HepG2 (cell line): Measurements from ENCODE around the gene KRI1. TPM values are rescaled to one million over a fixed set of nuclear protein-coding genes. Genes with fewer than 3 reads are reported as not detected.

Experiments used
- AHR ChIP-seq: IDR thresholded peaks from 2 replicates; pipeline ENCODE4 v1.6.1; 2018; ENCODE audit warnings: missing genetic modification reagents, missing compliant biosample characterization
- CBX2 ChIP-seq, 2 experiments: fragments of 200-600 bp in 1 of 2; sonication (generic); formaldehyde crosslinking in 1 of 2; IDR thresholded peaks; 2 replicates each; pipeline versions ENCODE4 v1.7.0 to v1.8.1; 2018 to 2022; ENCODE audit warnings: low read depth in 2 of 2, low read length in 1 of 2, mild to moderate bottlenecking in 1 of 2, missing genetic modification reagents in 1 of 2
- CC2D1A ChIP-seq: sonication (generic); formaldehyde crosslinking; IDR thresholded peaks from 2 replicates; pipeline ENCODE4 v1.8.1; 2023; ENCODE audit warnings: mild to moderate bottlenecking, missing genetic modification reagents
- EHMT2 ChIP-seq: fragments of 200-600 bp; sonication (generic); IDR thresholded peaks from 2 replicates; pipeline ENCODE4 v1.7.0; 2017; ENCODE audit warnings: antibody characterized with exemption, low read depth, low read length, borderline replicate concordance
- RFX3 ChIP-seq: IDR thresholded peaks from 2 replicates; pipeline ENCODE4 v1.6.1; 2016; ENCODE audit warnings: missing biosample characterization, missing genetic modification reagents
- SIN3B ChIP-seq: fragments of 150-350 bp; IDR thresholded peaks from 2 replicates; pipeline ENCODE4 v1.6.1; 2014; ENCODE audit warnings: low read length
- SIX1 ChIP-seq: sonication (generic); formaldehyde crosslinking; IDR thresholded peaks from 2 replicates; pipeline ENCODE4 v1.4.0; 2020; ENCODE audit warnings: missing genetic modification reagents, borderline replicate concordance
- SMARCE1 ChIP-seq: fragments of 450-650 bp; IDR thresholded peaks from 2 replicates; pipeline ENCODE4 v1.6.1; 2017; ENCODE audit warnings: borderline replicate concordance
- TARDBP ChIP-seq: sonication (generic); formaldehyde crosslinking; IDR thresholded peaks from 2 replicates; pipeline ENCODE4 v1.8.0; 2022; ENCODE audit warnings: mild to moderate bottlenecking, missing genetic modification reagents
- ZNF160 ChIP-seq: sonication (generic); formaldehyde crosslinking; IDR thresholded peaks from 2 replicates; pipeline ENCODE4 v1.8.0; 2022; ENCODE audit warnings: mild to moderate bottlenecking, inconsistent platforms, missing genetic modification reagents
- ZNF570 ChIP-seq: sonication (generic); formaldehyde crosslinking; IDR thresholded peaks from 2 replicates; pipeline ENCODE4 v1.4.0; 2020; ENCODE audit warnings: mild to moderate bottlenecking, missing genetic modification reagents, borderline replicate concordance
- ZNF652 ChIP-seq: IDR thresholded peaks from 2 replicates; pipeline ENCODE4 v1.6.1; 2016; ENCODE audit warnings: low read depth, borderline replicate concordance
- polyA plus RNA-seq, 8 experiments: library from polyadenylated mRNA; depleted of rRNA in 3 of 8; stranded (reverse) in 7 of 8; unstranded in 1 of 8; fragments of >200 nt; fragmentation: Illumina TruSeq in 4 of 8; extraction: Trizol in 4 of 8; gene quantifications; 2 replicates each; pipeline versions ENCODE4 v1.2.1 to v1.2.3, GENCODE V29; 2011 to 2016; ENCODE audit warnings: low read depth in 4 of 8, missing spikeins in 1 of 8, mixed read lengths in 1 of 8; ENCODE audit not compliant: insufficient read depth in 1 of 8
- total RNA-seq, 5 experiments: library from RNA; depleted of rRNA; stranded (reverse); fragments of >200 nt; fragmentation: Illumina TruSeq; extraction: Trizol; gene quantifications; 2 replicates each; pipeline ENCODE4 v1.2.3, GENCODE V29; 2016; ENCODE audit warnings: low read depth in 1 of 5
- TF ChIP-seq, protein P1 (sequence below): sonication (generic); formaldehyde crosslinking; IDR thresholded peaks from 2 replicates; pipeline ENCODE4 v1.8.1; 2023; ENCODE audit warnings: mild to moderate bottlenecking, moderate library complexity, missing genetic modification reagents
- TF ChIP-seq, protein P2 (sequence below): sonication (generic); formaldehyde crosslinking; IDR thresholded peaks from 2 replicates; pipeline ENCODE4 v1.8.0; 2022; ENCODE audit warnings: missing genetic modification reagents, mild to moderate bottlenecking, moderate library complexity, borderline replicate concordance
- TF ChIP-seq, protein P3 (sequence below): sonication (generic); formaldehyde crosslinking; IDR thresholded peaks from 2 replicates; pipeline ENCODE4; 2020; ENCODE audit warnings: missing genetic modification reagents, mild to moderate bottlenecking, borderline replicate concordance
- TF ChIP-seq, protein P4 (sequence below): sonication (generic); formaldehyde crosslinking; IDR thresholded peaks from 2 replicates; pipeline ENCODE4 v1.4.0; 2020; ENCODE audit warnings: missing genetic modification reagents

The KRI1 gene
- total and polyA plus RNA-seq, 2 of the 13 experiments (the other 11 are each of a cell fraction or from before 2014, with no cell fraction given) = 9.1 to 11.7 TPM

DNA sequence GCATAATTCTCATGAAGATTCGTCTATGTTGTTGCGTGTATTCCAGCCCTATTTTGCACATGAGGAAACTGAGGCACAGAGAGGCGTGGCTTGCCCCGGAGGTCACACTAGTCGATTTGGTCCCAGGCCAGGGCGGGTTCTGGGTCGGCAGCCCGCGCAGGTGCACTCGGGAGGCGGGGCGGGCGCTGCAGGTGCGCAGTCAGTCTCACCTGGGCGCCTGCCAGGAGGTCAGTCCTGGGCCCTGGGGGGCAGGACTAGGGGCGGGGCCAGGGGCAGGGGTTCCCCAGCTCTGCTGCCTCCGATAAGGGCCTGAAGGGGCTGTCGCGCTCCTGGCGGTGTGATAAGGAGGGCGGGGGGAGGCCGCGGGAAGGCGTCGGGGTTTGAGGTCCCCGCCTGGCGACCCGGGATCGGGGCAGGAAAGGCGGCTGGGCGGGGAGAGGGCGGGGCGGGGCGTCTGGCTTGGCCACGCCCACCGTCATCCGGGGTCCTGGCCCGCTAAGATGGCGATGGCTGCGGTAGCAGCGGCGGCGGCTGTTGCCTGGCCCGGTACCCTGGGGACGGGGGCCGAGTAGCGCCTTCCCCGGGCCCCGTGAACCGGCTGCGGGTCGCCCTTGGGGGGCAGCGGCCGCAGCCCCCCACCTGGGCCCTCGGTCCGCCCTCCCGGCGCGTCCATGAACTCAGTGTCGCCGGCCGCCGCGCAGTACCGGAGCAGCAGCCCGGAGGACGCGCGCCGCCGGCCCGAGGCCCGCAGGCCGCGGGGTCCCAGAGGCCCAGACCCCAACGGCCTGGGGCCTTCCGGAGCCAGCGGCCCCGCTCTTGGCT lies 22.2 kb downstream of the KRI1 start, which contains the start of gene ATG4D (continued):
- TF ChIP-seq ZNF652 (CRISPR knock-in tag) (no peak), TARDBP (no peak), AHR (CRISPR knock-in tag) (no peak), CC2D1A (CRISPR knock-in tag) (no peak), CBX2 (IDR thresholded peaks at IDR 0.05; ENCODE audit: low read depth, low read length) (no peak), CBX2 (CRISPR knock-in tag; IDR thresholded peaks at IDR 0.05; ENCODE audit: low read depth) (no peak), RFX3 (CRISPR knock-in tag) (no peak), SMARCE1 (no peak), SIN3B (no peak), ZNF160 (CRISPR knock-in tag) (no peak), ZNF570 (CRISPR knock-in tag) (no peak), SIX1 (CRISPR knock-in tag) (no peak), EHMT2 (no peak)
- TF ChIP-seq, protein P1, sequence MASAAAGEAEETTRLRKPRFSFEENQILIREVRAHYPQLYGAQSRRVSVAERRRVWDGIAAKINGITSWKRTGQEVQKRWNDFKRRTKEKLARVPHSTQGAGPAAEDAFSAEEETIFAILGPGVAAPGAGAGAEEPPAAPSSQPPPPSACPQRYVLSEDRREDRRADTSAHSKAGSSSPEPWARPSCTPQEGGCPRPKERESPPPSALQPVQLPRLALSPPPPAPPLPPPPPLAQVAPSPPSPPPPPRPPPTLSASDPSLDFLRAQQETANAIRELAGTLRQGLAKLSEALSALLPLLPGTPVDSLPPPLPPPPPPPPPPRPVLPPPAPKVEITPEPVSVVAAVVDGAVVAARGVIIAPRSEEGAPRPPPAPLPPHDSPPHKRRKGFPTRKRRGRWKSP (CRISPR knock-in tag) = no peak
- TF ChIP-seq, protein P2, sequence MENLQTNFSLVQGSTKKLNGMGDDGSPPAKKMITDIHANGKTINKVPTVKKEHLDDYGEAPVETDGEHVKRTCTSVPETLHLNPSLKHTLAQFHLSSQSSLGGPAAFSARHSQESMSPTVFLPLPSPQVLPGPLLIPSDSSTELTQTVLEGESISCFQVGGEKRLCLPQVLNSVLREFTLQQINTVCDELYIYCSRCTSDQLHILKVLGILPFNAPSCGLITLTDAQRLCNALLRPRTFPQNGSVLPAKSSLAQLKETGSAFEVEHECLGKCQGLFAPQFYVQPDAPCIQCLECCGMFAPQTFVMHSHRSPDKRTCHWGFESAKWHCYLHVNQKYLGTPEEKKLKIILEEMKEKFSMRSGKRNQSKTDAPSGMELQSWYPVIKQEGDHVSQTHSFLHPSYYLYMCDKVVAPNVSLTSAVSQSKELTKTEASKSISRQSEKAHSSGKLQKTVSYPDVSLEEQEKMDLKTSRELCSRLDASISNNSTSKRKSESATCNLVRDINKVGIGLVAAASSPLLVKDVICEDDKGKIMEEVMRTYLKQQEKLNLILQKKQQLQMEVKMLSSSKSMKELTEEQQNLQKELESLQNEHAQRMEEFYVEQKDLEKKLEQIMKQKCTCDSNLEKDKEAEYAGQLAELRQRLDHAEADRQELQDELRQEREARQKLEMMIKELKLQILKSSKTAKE (CRISPR knock-in tag) = no peak
- TF ChIP-seq, protein P3, sequence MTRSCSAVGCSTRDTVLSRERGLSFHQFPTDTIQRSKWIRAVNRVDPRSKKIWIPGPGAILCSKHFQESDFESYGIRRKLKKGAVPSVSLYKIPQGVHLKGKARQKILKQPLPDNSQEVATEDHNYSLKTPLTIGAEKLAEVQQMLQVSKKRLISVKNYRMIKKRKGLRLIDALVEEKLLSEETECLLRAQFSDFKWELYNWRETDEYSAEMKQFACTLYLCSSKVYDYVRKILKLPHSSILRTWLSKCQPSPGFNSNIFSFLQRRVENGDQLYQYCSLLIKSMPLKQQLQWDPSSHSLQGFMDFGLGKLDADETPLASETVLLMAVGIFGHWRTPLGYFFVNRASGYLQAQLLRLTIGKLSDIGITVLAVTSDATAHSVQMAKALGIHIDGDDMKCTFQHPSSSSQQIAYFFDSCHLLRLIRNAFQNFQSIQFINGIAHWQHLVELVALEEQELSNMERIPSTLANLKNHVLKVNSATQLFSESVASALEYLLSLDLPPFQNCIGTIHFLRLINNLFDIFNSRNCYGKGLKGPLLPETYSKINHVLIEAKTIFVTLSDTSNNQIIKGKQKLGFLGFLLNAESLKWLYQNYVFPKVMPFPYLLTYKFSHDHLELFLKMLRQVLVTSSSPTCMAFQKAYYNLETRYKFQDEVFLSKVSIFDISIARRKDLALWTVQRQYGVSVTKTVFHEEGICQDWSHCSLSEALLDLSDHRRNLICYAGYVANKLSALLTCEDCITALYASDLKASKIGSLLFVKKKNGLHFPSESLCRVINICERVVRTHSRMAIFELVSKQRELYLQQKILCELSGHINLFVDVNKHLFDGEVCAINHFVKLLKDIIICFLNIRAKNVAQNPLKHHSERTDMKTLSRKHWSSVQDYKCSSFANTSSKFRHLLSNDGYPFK = 0 out of 2 replicates have a peak, but pooled peaks have one; percentile 18
- TF ChIP-seq, protein P4, sequence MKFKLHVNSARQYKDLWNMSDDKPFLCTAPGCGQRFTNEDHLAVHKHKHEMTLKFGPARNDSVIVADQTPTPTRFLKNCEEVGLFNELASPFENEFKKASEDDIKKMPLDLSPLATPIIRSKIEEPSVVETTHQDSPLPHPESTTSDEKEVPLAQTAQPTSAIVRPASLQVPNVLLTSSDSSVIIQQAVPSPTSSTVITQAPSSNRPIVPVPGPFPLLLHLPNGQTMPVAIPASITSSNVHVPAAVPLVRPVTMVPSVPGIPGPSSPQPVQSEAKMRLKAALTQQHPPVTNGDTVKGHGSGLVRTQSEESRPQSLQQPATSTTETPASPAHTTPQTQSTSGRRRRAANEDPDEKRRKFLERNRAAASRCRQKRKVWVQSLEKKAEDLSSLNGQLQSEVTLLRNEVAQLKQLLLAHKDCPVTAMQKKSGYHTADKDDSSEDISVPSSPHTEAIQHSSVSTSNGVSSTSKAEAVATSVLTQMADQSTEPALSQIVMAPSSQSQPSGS = no peak
